Pulmonary artery endothelial cell (primary cell): ENCODE measurements around the gene KIAA0040. TPM values are rescaled to one million over a fixed set of nuclear protein-coding genes. Genes with fewer than 3 reads are reported as not detected.
"Not testable (repeated sequence)": the region's sequence is repeated elsewhere in the genome, so short reads cannot be mapped to it uniquely, and the experiment has no call there.

Source experiments
- DNase-seq: peaks from one replicate; pipeline ENCODE4 v3.0.0-alpha.2; 2011; ENCODE audit warnings: low read depth, low spot score
- total RNA-seq: library from RNA; depleted of rRNA; stranded (reverse); fragments of >200 nt; gene quantifications from 2 replicates; pipeline ENCODE4 v1.2.3, GENCODE V29; 2014

The KIAA0040 gene
- total RNA-seq, 1 donor from 2014 or later, result 34.5 TPM

- DNase-seq, result no peak
Observed at GRCh38 chr1:175138579-175138978, 54.0 kb downstream of the KIAA0040 start.

GRCh38 chr1:175137369-175137768, 55.2 kb downstream of the KIAA0040 start:
- no peak for DNase-seq

GRCh38 chr1:175136246-175136645, 56.3 kb downstream of the KIAA0040 start:
- DNase-seq, result no peak

GRCh38 chr1:175134500-175134899, 58.1 kb downstream of the KIAA0040 start:
- no peak for DNase-seq

GRCh38 chr1:175133673-175134435, 58.7 kb downstream of the KIAA0040 start:
- no peak for DNase-seq

GRCh38 chr1:175132436-175132835, 60.1 kb downstream of the KIAA0040 start:
- no peak for DNase-seq

GRCh38 chr1:175131095-175131494, 61.5 kb downstream of the KIAA0040 start:
- no peak for DNase-seq

- no peak for DNase-seq
Observed at GRCh38 chr1:175130649-175131045, 61.9 kb downstream of the KIAA0040 start.

GRCh38 chr1:175129997-175130648, 62.5 kb downstream of the KIAA0040 start:
- DNase-seq, result no peak

- DNase-seq, result no peak
Observed at GRCh38 chr1:175129644-175129996, 63.0 kb downstream of the KIAA0040 start.

- DNase-seq, result no peak
Observed at GRCh38 chr1:175129182-175129581, 63.4 kb downstream of the KIAA0040 start.

- no peak for DNase-seq
Observed at GRCh38 chr1:175128523-175128922, 64.1 kb downstream of the KIAA0040 start.

GRCh38 chr1:175127565-175127964, 65.0 kb downstream of the KIAA0040 start:
- no peak for DNase-seq

GRCh38 chr1:175126347-175126746, 66.2 kb downstream of the KIAA0040 start:
- no peak for DNase-seq

GRCh38 chr1:175124861-175125260, 67.7 kb downstream of the KIAA0040 start:
- no peak for DNase-seq

- DNase-seq, result no peak
Observed at GRCh38 chr1:175120511-175120910, 72.1 kb downstream of the KIAA0040 start.

GRCh38 chr1:175118375-175119367, 73.9 kb downstream of the KIAA0040 start:
- DNase-seq, result no peak

GRCh38 chr1:175116903-175117302, 75.7 kb downstream of the KIAA0040 start:
- DNase-seq, result no peak

GRCh38 chr1:175116210-175116798, 76.3 kb downstream of the KIAA0040 start:
- DNase-seq, result no peak

- no peak for DNase-seq
Observed at GRCh38 chr1:175114996-175115395, 77.6 kb downstream of the KIAA0040 start.

GRCh38 chr1:175108331-175108820, 84.2 kb downstream of the KIAA0040 start:
- DNase-seq, result not testable (repeated sequence)
